GM12878 (cell line): Measurements from ENCODE around the gene FAM120AOS. TPM values are rescaled to one million over a fixed set of nuclear protein-coding genes. Genes with fewer than 3 reads are reported as not detected.

Experiments used
- ATAC-seq: fragments of 200-7000 bp; cut with Tn5 transposase; 3 replicates; pipeline ENCODE4 v1.9.1; 2020; ENCODE audit warnings: mild to moderate bottlenecking, moderate library complexity
- BruUV-seq: library from RNA; stranded (reverse); fragments of 400-500 nt; replicated peaks from 2 replicates; lab custom pipeline; 2021; lab: Mats Ljungman, UMichigan
- CTCF ChIA-PET: fragments of 300-600 bp; sonication (Branson Sonifier 250); formaldehyde crosslinking; extraction: SDS; loops from one replicate; lab custom pipeline; 2021; ENCODE audit warnings: inconsistent platforms; lab: Yijun Ruan, JAX
- POLR2A ChIA-PET: fragments of 350-600 bp; formaldehyde crosslinking; extraction: SDS; loops from one replicate; lab custom pipeline; 2021; ENCODE audit warnings: inconsistent platforms; lab: Charles Lee
- RAD21 ChIA-PET: fragments of 300-600 bp; sonication (Branson Sonifier 250); formaldehyde crosslinking; loops from one replicate; lab custom pipeline; 2023; ENCODE audit warnings: antibody characterized with exemption; ENCODE audit not compliant: unreplicated experiment; lab: Charles Lee
- SMC1A ChIA-PET: fragments of 300-600 bp; sonication (Branson Sonifier 250); formaldehyde crosslinking; loops from one replicate; lab custom pipeline; 2023; ENCODE audit not compliant: unreplicated experiment, uncharacterized antibody; lab: Charles Lee
- DNase-seq: peaks from one replicate; pipeline ENCODE4 v3.0.0-alpha.2; 2011; ENCODE audit warnings: low read depth, low spot score
- FAIRE-seq: peaks from 3 replicates; lab custom pipeline; 2011; peaks lifted over from hg19 to GRCh38; lab: Jason Lieb, UNC
- H2AFZ ChIP-seq: 2 replicates; pipeline ENCODE4 v1.6.0; 2011; ENCODE audit warnings: low read depth, low read length, control low read depth; ENCODE audit not compliant: control insufficient read depth
- H3K27ac ChIP-seq: 2 replicates; pipeline ENCODE4 v1.5.1; 2011; ENCODE audit warnings: control low read depth; ENCODE audit not compliant: control insufficient read depth, insufficient read depth
- H3K27me3 ChIP-seq, 2 experiments: replicated peaks in 1 of 2; 2 replicates each; pipeline versions ENCODE4 v1.6.0 to v1.6.1; 2011; ENCODE audit warnings: low read length in 1 of 2; ENCODE audit not compliant: control insufficient read depth in 2 of 2, insufficient read depth in 2 of 2
- H3K36me3 ChIP-seq, 2 experiments: 2 replicates each; pipeline ENCODE4 v1.5.1; 2011; ENCODE audit warnings: low read length in 1 of 2; ENCODE audit not compliant: control insufficient read depth in 2 of 2, insufficient read depth in 2 of 2
- H3K4me1 ChIP-seq: 2 replicates; pipeline ENCODE4 v1.6.1; 2011; ENCODE audit warnings: mild to moderate bottlenecking, low read length, moderate library complexity, mixed read lengths; ENCODE audit not compliant: control insufficient read depth, insufficient read depth
- H3K4me2 ChIP-seq: 2 replicates; pipeline ENCODE4 v1.6.0; 2011; ENCODE audit warnings: control low read depth; ENCODE audit not compliant: control insufficient read depth, insufficient read depth
- H3K4me3 ChIP-seq: fragments of 200-600 bp; sonication (generic); 2 replicates; pipeline ENCODE4 v1.5.1; 2016
- H3K79me2 ChIP-seq: 2 replicates; pipeline ENCODE4 v1.6.0; 2011; ENCODE audit warnings: low read length; ENCODE audit not compliant: control insufficient read depth, insufficient read depth
- H3K9ac ChIP-seq: 2 replicates; pipeline ENCODE4 v1.8.0; 2011; ENCODE audit warnings: low read length, control low read depth, mixed read lengths; ENCODE audit not compliant: control insufficient read depth, insufficient read depth
- H3K9me3 ChIP-seq: replicated peaks from 3 replicates; pipeline ENCODE4 v1.5.1; 2011; ENCODE audit warnings: mild to moderate bottlenecking, low read length; ENCODE audit not compliant: control insufficient read depth, insufficient read depth
- H4K20me1 ChIP-seq: 2 replicates; pipeline ENCODE4 v1.6.0; 2011; ENCODE audit not compliant: control insufficient read depth, insufficient read depth
- ASH2L ChIP-seq: fragments of 300-600, 200-600 bp; sonication (generic); IDR thresholded peaks from 2 replicates; pipeline ENCODE4 v1.6.1; 2017; ENCODE audit warnings: low read depth, mild to moderate bottlenecking, borderline replicate concordance
- BCL11A ChIP-seq: IDR thresholded peaks from 2 replicates; pipeline ENCODE4 v1.6.1; 2011; ENCODE audit warnings: low read depth, low read length
- BMI1 ChIP-seq: fragments of 450-650 bp; IDR thresholded peaks from 2 replicates; pipeline ENCODE4 v1.6.1; 2016; ENCODE audit warnings: mild to moderate bottlenecking, moderate library complexity, borderline replicate concordance
- BRCA1 ChIP-seq: IDR thresholded peaks from 2 replicates; pipeline ENCODE4 v1.6.1; 2011; ENCODE audit warnings: low read depth, low read length, improper control_type of control experiment
- ETV6 ChIP-seq, 2 experiments: fragments of 450-650 bp in 1 of 2; IDR thresholded peaks in 1 of 2; conservative IDR thresholded peaks in 1 of 2; 2 replicates each; pipeline ENCODE4 v1.6.1; 2014; ENCODE audit warnings: antibody characterized with exemption in 1 of 2, borderline replicate concordance in 1 of 2, low read depth in 1 of 2, mild to moderate bottlenecking in 1 of 2, moderate library complexity in 1 of 2
- GABPA ChIP-seq: IDR thresholded peaks from 2 replicates; pipeline ENCODE4 v1.6.1; 2014; ENCODE audit warnings: antibody characterized with exemption, low read depth, mild to moderate bottlenecking, inconsistent platforms
- HDAC6 ChIP-seq: fragments of 200-600 bp; sonication (generic); IDR thresholded peaks from one replicate; pipeline ENCODE4 v1.8.0; 2017; ENCODE audit warnings: antibody characterized with exemption; ENCODE audit not compliant: unreplicated experiment
- JUND ChIP-seq: IDR thresholded peaks from 2 replicates; pipeline ENCODE4 v1.6.1; 2012; ENCODE audit warnings: low read depth, mild to moderate bottlenecking, low read length, improper control_type of control experiment, moderate library complexity
- MTA3 ChIP-seq: IDR thresholded peaks from 2 replicates; pipeline ENCODE4 v1.6.1; 2012; ENCODE audit warnings: low read length, inconsistent platforms, borderline replicate concordance
- NBN ChIP-seq: fragments of 450-650 bp; IDR thresholded peaks from 2 replicates; pipeline ENCODE4 v1.6.1; 2016
- NFYB ChIP-seq: IDR thresholded peaks from 2 replicates; pipeline ENCODE4 v1.6.1; 2011; ENCODE audit warnings: low read depth, mild to moderate bottlenecking, low read length, improper control_type of control experiment, moderate library complexity; ENCODE audit not compliant: insufficient read depth
- POLR2A ChIP-seq: IDR thresholded peaks from 2 replicates; pipeline ENCODE4 v1.6.1; 2011; ENCODE audit warnings: low read depth, mild to moderate bottlenecking, low read length
- RUNX3 ChIP-seq: IDR thresholded peaks from 2 replicates; pipeline ENCODE4 v1.6.1; 2012; ENCODE audit warnings: low read length, inconsistent platforms
- SUPT20H ChIP-seq: IDR thresholded peaks from 2 replicates; pipeline ENCODE4 v1.6.1; 2011; ENCODE audit warnings: low read depth, mild to moderate bottlenecking, low read length, moderate library complexity, borderline replicate concordance; ENCODE audit not compliant: control insufficient read depth
- TAF1 ChIP-seq: IDR thresholded peaks from 2 replicates; pipeline ENCODE4 v1.6.1; 2011; ENCODE audit warnings: mild to moderate bottlenecking, low read depth, low read length, borderline replicate concordance
- WGBS: methylation state at CpG from one replicate; pipeline ENCODE4 v1.1.6; 2016; ENCODE audit warnings: low lambda C conversion rate; ENCODE audit not compliant: insufficient replicate concordance, insufficient coverage; ENCODE audit errors: missing lambda C conversion rate; 5-methylcytosine and 5-hydroxymethylcytosine counted together
- in situ Hi-C: fragments of 300-500 bp; cut with MboI; formaldehyde crosslinking; loops from 9 replicates; pipeline ENCODE4 v1.14.3; 2018; ENCODE audit warnings: mixed read lengths
- intact Hi-C: fragments of 100-400 bp; cut with micrococcal nuclease; formaldehyde crosslinking; loops from one replicate; pipeline ENCODE4 v1.14.2; 2022; ENCODE audit not compliant: unreplicated experiment
- polyA plus RNA-seq, 11 experiments: library from polyadenylated mRNA; depleted of rRNA in 4 of 11; unstranded in 6 of 11; stranded (reverse) in 5 of 11; fragments of >200 nt; fragmentation: Nextera tagmentation in 4 of 11; fragmentation: Illumina TruSeq in 1 of 11; extraction: Ambion mirVana in 4 of 11; extraction: Trizol in 1 of 11; gene quantifications; 1 replicate in 1 of 11; 2 replicates in 10 of 11; pipeline versions ENCODE4 v1.2.1 to v1.2.3, GENCODE V29; 2011 to 2016; ENCODE audit warnings: inconsistent platforms in 2 of 11, missing spikeins in 2 of 11, low read depth in 1 of 11
- total RNA-seq, 4 experiments: library from RNA; depleted of rRNA in 3 of 4; stranded (reverse); fragments of >200 nt in 3 of 4; fragmentation: Illumina TruSeq in 1 of 4; extraction: Trizol in 1 of 4; gene quantifications; 2 replicates each; pipeline versions ENCODE4 v1.2.1 to v1.2.3, GENCODE V29; 2013 to 2021
- TF ChIP-seq, protein P1 (sequence below): IDR thresholded peaks from 2 replicates; pipeline ENCODE4 v1.6.1; 2011; ENCODE audit warnings: mild to moderate bottlenecking, low read depth, low read length, moderate library complexity; ENCODE audit not compliant: insufficient replicate concordance

Gene FAM120AOS
- total and polyA plus RNA-seq, 10 of the 15 experiments (the other 5 are each of a cell fraction or from before 2014, with no cell fraction given): 15.9 to 55.1 (median 34.6) TPM

DNA sequence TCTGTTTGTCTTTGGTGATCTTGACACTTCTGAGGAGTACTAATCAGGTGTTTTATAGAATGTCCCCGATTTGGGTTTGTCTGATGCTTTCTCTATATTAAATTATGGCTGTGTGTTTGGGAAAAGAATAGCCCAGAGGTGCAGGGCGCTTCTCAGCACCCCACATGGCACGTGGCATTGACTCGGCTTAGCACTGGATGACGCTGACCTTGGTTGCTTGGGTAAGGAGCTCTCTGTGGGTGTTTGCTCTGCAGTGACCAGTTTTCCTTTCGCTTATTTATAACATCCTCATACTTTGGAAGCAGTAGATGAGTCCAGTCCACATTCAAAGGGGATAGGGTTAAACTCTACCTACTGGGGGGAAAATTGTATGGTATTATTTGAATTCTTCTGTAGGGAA is 12.5 kb upstream of the FAM120AOS start:
- Histone ChIP-seq H3K9me3 (no peaks in the 10 kb centered on the region; the same call in 2 of the 3 replicates), H3K27me3 (no peaks in the 10 kb centered on the region), H3K27ac (no peak overlapping the region), H3K36me3 (peaks cover 0 to 11% of the 10 kb centered on the region in 2 experiments; a peak in 1 of 4 replicates), H2AFZ (no peak overlapping the region), H3K4me3 (no peak overlapping the region), H3K9ac (no peak overlapping the region), H3K79me2 (peaks cover 98% of the 10 kb centered on the region), H4K20me1 (no peaks in the 10 kb centered on the region), H3K4me1 (peaks cover 31% of the 10 kb centered on the region), H3K4me2 (no peak overlapping the region)
- FAIRE-seq (no peak), DNase-seq (no peak), ATAC-seq (no peak)
- ChIA-PET RAD21 (interaction anchor here (1.6 kb wide), 1 partner anchor 10 kb away, joined by 4 read pairs; no protein-coding TSS in a partner anchor), SMC1A (interaction anchor here (0.7 to 4.0 kb wide), 4 partner anchors 8 to 37 kb away, joined by 3 to 34 read pairs (median 14); partner anchors contain the start of gene FAM120AOS), CTCF (interaction anchor here (1.0 to 1.2 kb wide), 3 partner anchors 9 to 100 kb away, joined by 3 to 6 read pairs (median 4); partner anchors contain the start of gene FAM120AOS), POLR2A (interaction anchor here (2.1 to 5.2 kb wide), 2 partner anchors 10 to 13 kb away, joined by 10 to 64 read pairs; partner anchors contain the start of genes FAM120A and FAM120AOS)
- no peak for TF ChIP-seq GABPA
- TF ChIP-seq JUND: no peak
- no peak for TF ChIP-seq ETV6 (conservative IDR thresholded peaks at IDR 0.05 in 1 of 2, IDR thresholded peaks at IDR 0.05 in 1 of 2; ENCODE audit: borderline replicate concordance in 1 of 2, low read depth in 1 of 2)
- TF ChIP-seq NBN: no peak
- WGBS: 100% methylated on average over 6 of the region's 6 CpGs
- in situ Hi-C loops (no loop called here), intact Hi-C loops (no loop called here)
- BruUV-seq: no TSS peak

DNA sequence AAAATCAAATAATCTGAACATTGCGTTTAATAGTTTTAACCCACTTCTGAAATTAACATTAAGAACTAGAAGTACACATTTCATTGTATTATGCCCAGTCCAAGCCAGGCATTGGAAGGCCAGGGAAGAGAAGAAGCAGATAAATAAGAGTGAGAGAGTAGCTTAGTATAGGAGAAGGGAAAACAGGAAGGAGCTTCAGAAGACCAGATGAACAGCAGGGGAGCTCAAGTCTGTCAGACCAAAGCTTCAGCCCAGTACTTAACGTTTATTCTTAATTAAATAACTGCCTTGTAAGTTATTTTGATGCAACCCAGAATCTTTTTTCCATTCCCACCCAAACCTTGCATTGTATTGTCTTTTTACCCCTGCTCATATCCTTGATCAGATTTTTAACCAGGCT is 11.5 kb upstream of the FAM120AOS start:
- no peak overlapping the region for H3K9ac ChIP-seq
- no peak overlapping the region for H3K4me3 ChIP-seq
- intact Hi-C loops (no loop called here), in situ Hi-C loops (no loop called here)
- WGBS: 73% methylated on average over 2 of the region's 2 CpGs
- no peaks in the 10 kb centered on the region; the same call in 2 of the 3 replicates for H3K9me3 ChIP-seq
- H3K27me3 ChIP-seq: no peaks in the 10 kb centered on the region
- H3K79me2 ChIP-seq: peaks cover 98% of the 10 kb centered on the region
- peaks cover 0 to 8% of the 10 kb centered on the region in 2 experiments; a peak in 1 of 4 replicates for H3K36me3 ChIP-seq
- RAD21 ChIA-PET: interaction anchor here (1.1 to 2.6 kb wide), 4 partner anchors 9 to 14 kb away, joined by 3 to 17 read pairs (median 4); partner anchors contain the start of gene FAM120AOS
- POLR2A ChIA-PET: interaction anchor here (2.1 to 5.2 kb wide), 2 partner anchors 9 to 12 kb away, joined by 10 to 64 read pairs; partner anchors contain the start of genes FAM120A and FAM120AOS
- BruUV-seq: no TSS peak
- SMC1A ChIA-PET: interaction anchor here (1.3 to 4.0 kb wide), 4 partner anchors 8 to 12 kb away, joined by 3 to 34 read pairs (median 14); partner anchors contain the start of gene FAM120AOS
- DNase-seq: no peak
- H4K20me1 ChIP-seq: no peaks in the 10 kb centered on the region
- peak overlapping the region; percentile 29; the same call in 1 of the 2 replicates for H3K27ac ChIP-seq
- peak overlapping the region; percentile 17; the same call in 1 of the 2 replicates for H3K4me2 ChIP-seq
- no peak overlapping the region for H2AFZ ChIP-seq
- ATAC-seq: no peak
- H3K4me1 ChIP-seq: peaks cover 31% of the 10 kb centered on the region
- no peak for FAIRE-seq
- CTCF ChIA-PET: interaction anchor here (0.7 to 2.8 kb wide), 4 partner anchors 8 to 102 kb away, joined by 3 to 17 read pairs (median 8); partner anchors contain the start of gene FAM120AOS
- TF ChIP-seq BMI1 (no peak), NFYB (no peak), ASH2L (no peak), HDAC6 (no peak), BRCA1 (no peak), BCL11A (no peak), POLR2A (no peak), RUNX3 (no peak), TAF1 (no peak), SUPT20H (no peak), ETV6 (conservative IDR thresholded peaks at IDR 0.05 in 1 of 2, IDR thresholded peaks at IDR 0.05 in 1 of 2; ENCODE audit: borderline replicate concordance in 1 of 2, low read depth in 1 of 2) (no peak), MTA3 (no peak)
- TF ChIP-seq, protein P1, sequence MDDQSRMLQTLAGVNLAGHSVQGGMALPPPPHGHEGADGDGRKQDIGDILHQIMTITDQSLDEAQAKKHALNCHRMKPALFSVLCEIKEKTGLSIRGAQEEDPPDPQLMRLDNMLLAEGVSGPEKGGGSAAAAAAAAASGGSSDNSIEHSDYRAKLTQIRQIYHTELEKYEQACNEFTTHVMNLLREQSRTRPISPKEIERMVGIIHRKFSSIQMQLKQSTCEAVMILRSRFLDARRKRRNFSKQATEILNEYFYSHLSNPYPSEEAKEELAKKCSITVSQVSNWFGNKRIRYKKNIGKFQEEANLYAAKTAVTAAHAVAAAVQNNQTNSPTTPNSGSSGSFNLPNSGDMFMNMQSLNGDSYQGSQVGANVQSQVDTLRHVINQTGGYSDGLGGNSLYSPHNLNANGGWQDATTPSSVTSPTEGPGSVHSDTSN: no peak
